Jurkat, Clone E6-1 (cell line): Measurements from ENCODE around the gene ARHGEF39.

Experiments
- DNase-seq: peaks from one replicate; pipeline ENCODE4 v3.0.0-alpha.2; 2011; ENCODE audit warnings: low read depth, low spot score
- H3K4me3 ChIP-seq: 2 replicates; pipeline ENCODE4 v1.5.1; 2011; ENCODE audit warnings: mild to moderate bottlenecking, low read length, control low read depth, moderate library complexity

The ARHGEF39 gene

DNA sequence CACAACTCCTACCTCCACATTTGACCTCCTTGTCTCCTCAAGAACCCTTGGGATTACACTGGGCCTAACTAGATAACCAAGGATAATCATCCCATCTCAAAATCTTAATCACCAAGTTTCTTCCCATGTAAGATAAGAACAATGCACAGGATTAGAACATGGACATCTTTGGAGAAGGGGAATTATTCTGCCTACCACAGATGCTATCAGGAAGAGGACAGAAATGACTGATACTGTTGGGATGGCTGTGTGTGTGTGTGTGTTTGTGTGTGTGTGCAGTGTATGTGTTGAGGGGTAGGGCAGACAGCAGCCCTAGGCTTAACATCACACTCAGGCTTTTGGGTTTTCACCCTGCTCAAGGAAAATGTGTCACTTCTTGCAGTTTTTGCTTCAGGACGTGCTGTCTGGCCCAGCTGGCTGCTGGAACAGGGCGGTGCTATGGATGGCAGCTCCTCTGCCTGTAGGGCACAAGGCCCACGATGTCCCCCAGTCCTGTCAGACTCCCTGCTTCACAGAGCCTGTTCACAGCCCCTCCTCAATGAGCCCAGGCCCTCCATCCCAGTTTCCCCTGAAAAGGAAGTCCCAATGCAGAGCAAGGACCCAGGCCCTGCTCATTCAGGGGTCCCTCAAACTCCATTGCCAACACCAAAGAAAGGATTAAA lies 16.5 kb upstream of the ARHGEF39 start:
- no peak for DNase-seq

DNA sequence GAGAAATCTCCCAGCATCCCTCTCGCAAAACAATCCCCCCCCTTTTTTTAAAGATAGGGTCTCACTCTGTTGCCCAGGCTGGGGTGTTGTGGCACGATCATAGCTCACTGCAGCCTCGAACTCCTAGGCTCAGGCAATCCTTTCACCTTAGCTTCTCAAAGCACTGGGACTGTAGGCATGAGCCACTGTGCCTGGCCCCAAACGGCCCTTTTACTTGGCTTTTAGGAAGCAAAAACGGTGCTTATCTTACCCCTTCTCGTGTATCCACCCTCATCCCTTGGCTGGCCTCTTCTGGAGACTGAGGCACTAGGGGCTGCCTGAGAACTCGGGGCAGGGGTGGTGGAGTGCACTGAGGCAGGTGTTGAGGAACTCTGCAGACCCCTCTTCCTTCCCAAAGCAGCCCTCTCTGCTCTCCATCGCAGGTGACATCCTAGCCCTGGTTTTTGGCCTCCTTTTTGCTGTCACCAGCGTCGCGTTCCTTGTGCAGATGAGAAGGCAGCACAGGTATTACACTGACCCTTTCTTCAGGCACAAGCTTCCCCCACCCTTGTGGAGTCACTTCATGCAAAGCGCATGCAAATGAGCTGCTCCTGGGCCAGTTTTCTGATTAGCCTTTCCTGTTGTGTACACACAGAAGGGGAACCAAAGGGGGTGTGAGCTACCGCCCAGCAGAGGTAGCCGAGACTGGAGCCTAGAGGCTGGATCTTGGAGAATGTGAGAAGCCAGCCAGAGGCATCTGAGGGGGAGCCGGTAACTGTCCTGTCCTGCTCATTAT lies 15.5 kb upstream of the ARHGEF39 start:
- no peak for DNase-seq
- H3K4me3 ChIP-seq, result no peak overlapping the region

More for the DNA sequence above, 16.5 kb upstream of the ARHGEF39 start:
- no peak overlapping the region for H3K4me3 ChIP-seq

DNA sequence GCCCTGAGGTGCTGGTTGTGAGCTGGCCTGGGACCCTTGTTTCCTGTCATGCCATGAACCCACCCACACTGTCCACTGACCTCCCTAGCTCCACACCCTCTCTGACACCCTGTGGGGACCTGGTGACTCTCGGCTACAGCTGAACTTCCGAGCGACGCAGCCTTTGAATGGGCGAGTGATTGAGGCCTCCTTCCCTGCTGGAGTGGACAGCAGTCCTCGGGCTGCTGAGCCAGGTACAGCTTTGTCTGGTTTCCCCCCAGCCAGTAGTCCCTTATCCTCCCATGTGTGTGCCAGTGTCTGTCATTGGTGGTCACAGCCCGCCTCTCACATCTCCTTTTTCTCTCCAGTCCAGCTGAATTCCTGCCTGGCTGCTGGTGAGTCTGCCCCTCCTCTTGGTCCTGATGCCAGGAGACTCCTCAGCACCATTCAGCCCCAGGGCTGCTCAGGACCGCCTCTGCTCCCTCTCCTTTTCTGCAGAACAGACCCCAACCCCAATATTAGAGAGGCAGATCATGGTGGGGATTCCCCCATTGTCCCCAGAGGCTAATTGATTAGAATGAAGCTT lies 14.9 kb upstream of the ARHGEF39 start:
- DNase-seq, result no peak
- no peak overlapping the region for H3K4me3 ChIP-seq

DNA sequence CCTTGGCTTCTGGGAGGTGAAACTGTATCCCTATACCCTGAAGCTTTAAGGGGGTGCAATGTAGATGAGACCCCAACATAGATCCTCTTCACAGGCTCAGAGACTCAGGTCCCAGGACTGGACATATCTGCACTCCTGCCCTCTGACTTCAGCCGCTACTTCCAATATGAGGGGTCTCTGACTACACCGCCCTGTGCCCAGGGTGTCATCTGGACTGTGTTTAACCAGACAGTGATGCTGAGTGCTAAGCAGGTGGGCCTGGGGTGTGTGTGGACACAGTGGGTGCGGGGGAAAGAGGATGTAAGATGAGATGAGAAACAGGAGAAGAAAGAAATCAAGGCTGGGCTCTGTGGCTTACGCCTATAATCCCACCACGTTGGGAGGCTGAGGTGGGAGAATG lies 14.1 kb upstream of the ARHGEF39 start:
- no peak overlapping the region for H3K4me3 ChIP-seq
- DNase-seq, result no peak

DNA sequence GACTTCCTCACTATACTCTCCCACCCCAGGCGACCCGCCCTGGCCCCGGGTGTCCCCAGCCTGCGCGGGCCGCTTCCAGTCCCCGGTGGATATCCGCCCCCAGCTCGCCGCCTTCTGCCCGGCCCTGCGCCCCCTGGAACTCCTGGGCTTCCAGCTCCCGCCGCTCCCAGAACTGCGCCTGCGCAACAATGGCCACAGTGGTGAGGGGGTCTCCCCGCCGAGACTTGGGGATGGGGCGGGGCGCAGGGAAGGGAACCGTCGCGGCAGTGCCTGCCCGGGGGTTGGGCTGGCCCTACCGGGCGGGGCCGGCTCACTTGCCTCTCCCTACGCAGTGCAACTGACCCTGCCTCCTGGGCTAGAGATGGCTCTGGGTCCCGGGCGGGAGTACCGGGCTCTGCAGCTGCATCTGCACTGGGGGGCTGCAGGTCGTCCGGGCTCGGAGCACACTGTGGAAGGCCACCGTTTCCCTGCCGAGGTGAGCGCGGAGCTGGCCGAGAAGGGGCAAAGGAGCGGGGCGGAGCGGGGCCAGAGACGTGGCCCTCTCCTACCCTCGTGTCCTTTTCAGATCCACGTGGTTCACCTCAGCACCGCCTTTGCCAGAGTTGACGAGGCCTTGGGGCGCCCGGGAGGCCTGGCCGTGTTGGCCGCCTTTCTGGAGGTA lies 10.9 kb upstream of the ARHGEF39 start:
- no peak for DNase-seq
- no peak overlapping the region for H3K4me3 ChIP-seq

DNA sequence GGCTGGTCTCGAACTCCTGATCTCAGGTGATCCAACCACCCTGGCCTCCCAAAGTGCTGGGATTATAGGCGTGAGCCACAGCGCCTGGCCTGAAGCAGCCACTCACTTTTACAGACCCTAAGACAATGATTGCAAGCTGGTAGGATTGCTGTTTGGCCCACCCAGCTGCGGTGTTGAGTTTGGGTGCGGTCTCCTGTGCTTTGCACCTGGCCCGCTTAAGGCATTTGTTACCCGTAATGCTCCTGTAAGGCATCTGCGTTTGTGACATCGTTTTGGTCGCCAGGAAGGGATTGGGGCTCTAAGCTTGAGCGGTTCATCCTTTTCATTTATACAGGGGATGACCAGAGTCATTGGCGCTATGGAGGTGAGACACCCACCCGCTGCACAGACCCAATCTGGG lies 10.2 kb upstream of the ARHGEF39 start:
- DNase-seq, result no peak
- no peak overlapping the region for H3K4me3 ChIP-seq

DNA sequence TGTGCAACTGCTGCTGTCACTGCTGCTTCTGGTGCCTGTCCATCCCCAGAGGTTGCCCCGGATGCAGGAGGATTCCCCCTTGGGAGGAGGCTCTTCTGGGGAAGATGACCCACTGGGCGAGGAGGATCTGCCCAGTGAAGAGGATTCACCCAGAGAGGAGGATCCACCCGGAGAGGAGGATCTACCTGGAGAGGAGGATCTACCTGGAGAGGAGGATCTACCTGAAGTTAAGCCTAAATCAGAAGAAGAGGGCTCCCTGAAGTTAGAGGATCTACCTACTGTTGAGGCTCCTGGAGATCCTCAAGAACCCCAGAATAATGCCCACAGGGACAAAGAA lies 9.0 kb upstream of the ARHGEF39 start:
- no peak overlapping the region for H3K4me3 ChIP-seq

DNA sequence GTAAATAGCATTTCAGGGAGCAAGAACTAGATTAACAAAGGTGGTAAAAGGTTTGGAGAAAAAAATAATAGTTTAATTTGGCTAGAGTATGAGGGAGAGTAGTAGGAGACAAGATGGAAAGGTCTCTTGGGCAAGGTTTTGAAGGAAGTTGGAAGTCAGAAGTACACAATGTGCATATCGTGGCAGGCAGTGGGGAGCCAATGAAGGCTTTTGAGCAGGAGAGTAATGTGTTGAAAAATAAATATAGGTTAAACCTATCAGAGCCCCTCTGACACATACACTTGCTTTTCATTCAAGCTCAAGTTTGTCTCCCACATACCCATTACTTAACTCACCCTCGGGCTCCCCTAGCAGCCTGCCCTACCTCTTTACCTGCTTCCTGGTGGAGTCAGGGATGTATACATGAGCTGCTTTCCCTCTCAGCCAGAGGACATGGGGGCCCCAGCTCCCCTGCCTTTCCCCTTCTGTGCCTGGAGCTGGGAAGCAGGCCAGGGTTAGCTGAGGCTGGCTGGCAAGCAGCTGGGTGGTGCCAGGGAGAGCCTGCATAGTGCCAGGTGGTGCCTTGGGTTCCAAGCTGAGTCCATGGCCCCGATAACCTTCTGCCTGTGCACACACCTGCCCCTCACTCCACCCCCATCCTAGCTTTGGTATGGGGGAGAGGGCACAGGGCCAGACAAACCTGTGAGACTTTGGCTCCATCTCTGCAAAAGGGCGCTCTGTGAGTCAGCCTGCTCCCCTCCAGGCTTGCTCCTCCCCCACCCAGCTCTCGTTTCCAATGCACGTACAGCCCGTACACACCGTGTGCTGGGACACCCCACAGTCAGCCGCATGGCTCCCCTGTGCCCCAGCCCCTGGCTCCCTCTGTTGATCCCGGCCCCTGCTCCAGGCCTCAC lies 8.4 kb upstream of the ARHGEF39 start, which contains the start of gene CA9:
Gene CA9 (plus strand): TSS at position 797 of the 893 bp plus-strand sequence. CDS start 32 bp downstream, at position 829.
- DNase-seq, result no peak
- H3K4me3 ChIP-seq, result no peak within 1 kb of the TSS

More for the DNA sequence above, 9.0 kb upstream of the ARHGEF39 start:
- no peak for DNase-seq

DNA sequence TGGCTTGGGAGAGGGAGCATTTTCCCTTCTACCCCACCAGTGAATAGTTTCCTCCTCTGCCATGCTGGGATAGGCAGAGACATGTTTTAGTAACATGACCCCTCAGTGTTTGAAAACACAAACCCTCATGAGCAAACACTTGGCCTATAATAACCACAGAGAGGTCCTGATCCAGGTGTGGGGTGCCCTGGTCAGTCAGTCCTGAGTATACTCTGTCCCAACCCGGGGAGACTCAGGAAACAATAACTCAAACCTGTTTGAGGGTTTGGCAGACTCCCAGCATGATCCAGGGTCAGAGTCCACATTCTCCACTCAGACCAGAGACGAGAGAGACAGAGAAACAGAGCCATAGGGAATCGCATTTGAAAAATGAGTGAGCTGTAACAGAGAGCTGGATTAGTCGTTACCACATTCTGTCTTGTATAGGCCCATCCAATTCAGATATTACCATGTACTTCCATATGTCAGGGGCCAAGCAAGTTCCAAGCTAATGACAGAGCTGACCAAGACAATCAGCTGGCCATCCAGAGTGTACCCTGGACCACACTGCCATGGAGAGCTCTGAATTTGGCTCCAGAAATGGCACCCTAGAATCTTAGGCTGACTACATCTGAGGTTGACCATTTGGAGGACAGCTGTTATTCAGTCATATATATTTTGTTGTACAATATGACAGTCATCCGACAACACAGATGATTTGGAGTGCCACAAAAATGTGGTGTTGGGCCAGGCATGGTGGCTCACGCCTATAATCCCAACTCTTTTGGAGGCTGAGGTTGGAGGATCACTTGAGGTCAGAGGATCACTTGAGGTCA lies 4.5 kb upstream of the ARHGEF39 start:
- H3K4me3 ChIP-seq, result no peak overlapping the region

DNA sequence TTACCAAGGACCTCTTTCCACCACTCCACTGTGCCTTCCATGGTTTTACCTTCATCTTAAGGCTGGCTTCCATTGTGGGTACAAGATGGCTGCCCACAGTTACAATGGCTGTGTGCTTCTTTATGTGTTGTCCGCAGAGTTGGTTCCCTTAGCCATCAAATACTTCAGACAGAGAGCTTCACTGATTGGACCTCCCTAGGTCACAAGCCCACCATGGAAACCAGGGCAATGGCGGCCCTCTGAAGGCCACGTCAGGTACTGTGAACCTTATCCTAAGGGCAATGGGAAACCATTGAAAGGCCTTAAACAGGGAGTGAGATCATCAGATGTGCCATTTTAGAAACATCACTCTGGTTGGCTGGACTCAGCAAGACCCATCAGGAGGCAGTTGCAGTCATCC lies 2.9 kb upstream of the ARHGEF39 start:
- DNase-seq, result no peak

More for the DNA sequence above, 4.5 kb upstream of the ARHGEF39 start:
- no peak for DNase-seq

DNA sequence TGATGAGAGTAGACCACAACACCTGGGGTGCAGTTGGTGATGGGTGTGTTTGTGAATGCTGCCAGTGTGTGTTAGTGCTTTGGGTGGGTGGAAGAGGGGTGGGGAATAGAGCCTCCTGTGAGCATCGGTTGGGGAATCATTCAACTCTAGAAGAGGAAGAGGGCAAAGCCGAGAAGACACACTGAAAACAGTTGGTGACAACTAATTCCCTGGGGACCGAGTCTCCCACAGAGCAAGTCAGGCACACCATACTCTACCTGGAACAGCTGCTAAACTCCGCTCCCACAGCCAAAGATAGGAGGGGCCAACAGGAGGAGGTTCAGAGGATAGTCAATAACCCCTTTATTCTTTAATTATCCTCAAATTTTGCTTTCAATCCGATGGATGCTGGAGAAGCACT lies 1.6 kb upstream of the ARHGEF39 start:
- DNase-seq, result no peak

More for the DNA sequence above, 2.9 kb upstream of the ARHGEF39 start:
- no peak overlapping the region for H3K4me3 ChIP-seq

DNA sequence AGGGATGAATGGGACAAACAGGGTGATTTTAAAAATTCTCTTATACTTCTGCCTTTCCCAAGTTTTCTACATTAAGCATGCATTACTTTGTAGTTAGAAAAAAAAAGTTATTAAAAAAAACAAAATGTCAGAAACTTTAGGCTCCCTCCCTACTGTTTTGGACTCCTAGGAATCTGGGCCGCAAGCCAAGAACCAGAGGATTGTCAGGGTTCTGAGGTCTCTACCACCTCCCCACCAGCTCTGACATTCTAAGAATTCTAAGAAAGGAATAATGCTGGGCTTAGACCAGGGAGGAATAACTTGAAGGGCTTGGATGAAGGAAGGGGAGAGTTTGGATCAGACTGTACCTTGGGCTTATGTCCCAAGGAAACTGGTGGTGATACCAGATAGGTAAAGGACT lies 1.1 kb upstream of the ARHGEF39 start:
- DNase-seq, result no peak
- peak overlapping the region; percentile 59 for H3K4me3 ChIP-seq

More for the DNA sequence above, 1.6 kb upstream of the ARHGEF39 start:
- H3K4me3 ChIP-seq, result no peak overlapping the region

DNA sequence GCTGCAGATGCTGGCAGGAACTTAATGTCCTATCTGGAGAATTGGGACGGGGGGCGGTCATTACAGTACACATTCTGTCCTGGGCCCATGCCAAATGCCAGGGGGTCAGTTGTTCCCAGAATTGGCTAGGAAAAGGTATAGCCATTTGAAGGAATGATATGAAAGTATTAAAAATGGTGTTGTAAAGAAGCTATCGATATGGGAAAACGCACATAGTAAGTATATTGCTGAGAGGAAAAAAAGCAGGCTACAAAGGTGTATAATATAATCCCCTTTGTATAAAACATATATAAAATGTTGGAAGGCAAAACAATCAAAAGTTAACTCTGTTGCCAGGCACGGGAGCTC lies 450 bp upstream of the ARHGEF39 start:
- DNase-seq, result no peak
- H3K4me3 ChIP-seq, result peak overlapping the region; percentile 59

DNA sequence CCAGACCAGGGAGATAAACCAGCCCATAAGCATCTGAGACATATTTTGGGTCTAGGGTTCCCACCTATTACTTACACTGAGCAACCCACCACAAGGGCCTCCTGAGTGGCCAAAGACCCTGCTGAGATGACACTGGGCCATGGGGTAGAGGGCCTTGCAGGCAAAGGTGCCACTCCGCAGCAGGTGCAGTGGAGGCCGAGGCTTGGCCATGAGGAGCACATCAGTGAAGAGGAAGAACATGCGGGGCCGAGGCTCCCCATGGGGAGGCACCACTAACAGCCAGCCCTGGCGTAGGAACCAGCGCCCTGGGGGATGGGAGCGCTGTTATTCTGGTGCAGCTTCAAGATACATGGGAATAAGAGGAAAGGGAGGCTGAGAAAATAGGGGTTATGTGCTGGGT lies 2.6 kb downstream of the ARHGEF39 start:
- DNase-seq, result no peak
- H3K4me3 ChIP-seq, result no peak overlapping the region; the same call in 1 of the 2 replicates

DNA sequence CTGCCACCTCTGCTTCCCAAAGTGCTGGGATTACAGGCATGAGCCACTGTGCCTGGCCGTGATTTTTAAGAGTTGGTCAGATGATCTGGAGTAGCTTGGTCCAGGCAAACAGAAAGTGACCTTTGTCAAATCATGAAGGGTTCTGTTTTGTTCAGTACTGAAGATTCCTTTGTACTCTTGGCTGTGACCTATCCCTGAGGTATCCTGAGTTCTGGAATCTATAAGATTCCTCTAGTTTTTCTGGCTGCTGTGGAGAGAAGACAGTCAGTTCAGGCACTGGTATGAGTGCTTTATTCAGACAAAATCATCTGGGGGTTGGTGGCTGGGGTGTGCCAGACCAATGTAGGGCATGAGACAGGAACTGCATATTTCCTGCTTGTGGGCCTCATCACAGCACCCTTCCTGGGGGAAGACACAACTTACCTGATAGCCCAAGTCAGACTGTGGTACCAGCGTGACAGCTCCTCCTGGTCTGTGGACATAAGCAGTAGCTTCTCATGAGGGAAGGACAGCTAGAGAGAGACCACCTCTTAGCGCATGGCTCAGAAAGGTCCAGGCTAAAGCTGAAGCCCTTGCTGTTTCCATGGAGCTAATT lies 3.1 kb downstream of the ARHGEF39 start:
- peak; percentile 55 for DNase-seq
- H3K4me3 ChIP-seq, result peak overlapping the region; percentile 20

DNA sequence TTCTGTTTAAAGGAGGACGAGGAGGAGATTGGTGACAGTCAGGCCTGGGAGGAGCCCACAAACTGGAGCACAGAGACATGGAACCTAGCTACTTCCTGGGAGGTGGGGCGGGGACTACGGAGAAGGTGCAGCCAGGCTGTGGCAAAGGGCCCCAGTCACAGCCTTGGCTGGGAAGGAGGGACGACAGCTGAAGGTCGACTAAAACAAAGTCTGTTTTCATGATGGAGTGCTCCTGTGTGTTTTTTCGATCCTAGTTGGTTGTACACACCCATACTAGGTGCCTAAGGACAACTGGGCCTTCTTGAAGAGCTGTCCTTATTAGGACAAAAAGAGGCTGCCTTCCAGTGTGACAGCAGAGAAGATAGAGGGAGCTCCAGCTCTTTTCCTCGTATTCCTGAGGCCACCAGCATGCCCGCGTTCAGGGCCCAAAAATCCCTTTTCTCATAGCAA lies 4.0 kb downstream of the ARHGEF39 start:
- no peak overlapping the region for H3K4me3 ChIP-seq
- DNase-seq, result no peak

DNA sequence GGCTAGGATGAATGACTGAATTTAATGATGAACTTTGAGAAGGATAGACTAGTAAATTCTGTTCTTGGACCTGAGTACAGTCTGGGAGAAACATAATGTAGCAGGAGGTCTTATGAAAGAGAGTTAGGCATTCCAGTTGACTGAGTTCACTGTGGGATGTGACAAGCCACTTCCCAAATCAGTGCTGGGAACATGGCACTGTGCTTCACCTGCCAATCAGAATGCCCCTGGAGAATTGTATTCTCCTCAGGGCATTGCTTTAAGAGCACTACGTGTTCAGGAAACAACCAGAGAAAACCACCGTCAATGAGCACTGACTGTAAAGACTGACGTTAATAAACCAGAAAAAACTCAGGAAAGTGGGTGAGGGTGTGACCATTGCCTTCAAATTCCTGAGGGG lies 5.7 kb downstream of the ARHGEF39 start:
- H3K4me3 ChIP-seq, result peak overlapping the region; percentile 72; the same call in 1 of the 2 replicates
- DNase-seq, result no peak

DNA sequence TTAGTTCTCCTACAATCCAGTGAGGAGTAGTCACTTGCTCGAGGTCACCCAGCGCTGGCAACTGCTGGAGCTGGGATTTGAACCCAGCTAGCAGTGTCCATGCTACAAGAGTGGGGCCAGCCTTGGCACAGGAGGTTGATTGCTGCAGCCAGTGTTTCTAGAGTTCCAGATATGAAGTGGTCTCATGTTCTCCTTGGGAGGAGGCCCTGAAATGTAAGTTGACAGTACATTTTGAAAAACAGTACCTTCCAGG lies 6.1 kb downstream of the ARHGEF39 start:
- no peak for DNase-seq
- H3K4me3 ChIP-seq, result peak overlapping the region; percentile 72
